Measurements from ENCODE around the gene KL. TPM values are rescaled to one million over a fixed set of nuclear protein-coding genes. Genes with fewer than 3 reads are reported as not detected.
A peak's percentile ranks its signal among the peaks of the same experiment; 100 is the strongest.

KL gene
- total and polyA plus RNA-seq, 2 experiments from 2014 or later, result not detected

DNA sequence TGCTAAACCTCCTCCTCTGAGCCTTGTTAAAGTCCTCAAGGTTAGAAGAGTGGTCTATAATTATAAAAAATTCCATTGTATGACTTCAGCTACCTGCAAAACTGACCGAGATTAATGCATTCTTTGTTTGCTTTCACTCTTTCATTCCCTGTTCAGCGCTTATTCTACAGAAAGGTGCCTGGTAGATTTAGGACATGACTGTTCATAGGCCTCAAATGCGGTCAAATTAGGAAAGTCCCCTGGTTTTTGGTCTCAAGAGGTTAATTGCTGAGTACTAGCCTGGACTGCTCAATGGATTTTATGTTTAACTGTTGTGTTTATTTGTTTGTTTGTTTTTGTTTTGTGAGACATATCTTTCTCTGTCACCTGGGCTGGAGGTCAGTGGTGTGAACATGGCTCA, 35.4 kb downstream of the KL start:
- Histone ChIP-seq H3K4me1 (ENCODE audit: low read depth) (no peaks in the 10 kb centered on the region), H3K36me3 (no peaks in the 10 kb centered on the region), H3K9me3 (ENCODE audit: low read depth) (no peaks in the 10 kb centered on the region), H3K27me3 (no peaks in the 10 kb centered on the region), H3K4me3 (no peak overlapping the region), H3K27ac (no peak overlapping the region)
- DNase-seq (ENCODE audit: low read depth in 1 of 2, low spot score in 1 of 2), result no peak
- TF ChIP-seq, protein P1, sequence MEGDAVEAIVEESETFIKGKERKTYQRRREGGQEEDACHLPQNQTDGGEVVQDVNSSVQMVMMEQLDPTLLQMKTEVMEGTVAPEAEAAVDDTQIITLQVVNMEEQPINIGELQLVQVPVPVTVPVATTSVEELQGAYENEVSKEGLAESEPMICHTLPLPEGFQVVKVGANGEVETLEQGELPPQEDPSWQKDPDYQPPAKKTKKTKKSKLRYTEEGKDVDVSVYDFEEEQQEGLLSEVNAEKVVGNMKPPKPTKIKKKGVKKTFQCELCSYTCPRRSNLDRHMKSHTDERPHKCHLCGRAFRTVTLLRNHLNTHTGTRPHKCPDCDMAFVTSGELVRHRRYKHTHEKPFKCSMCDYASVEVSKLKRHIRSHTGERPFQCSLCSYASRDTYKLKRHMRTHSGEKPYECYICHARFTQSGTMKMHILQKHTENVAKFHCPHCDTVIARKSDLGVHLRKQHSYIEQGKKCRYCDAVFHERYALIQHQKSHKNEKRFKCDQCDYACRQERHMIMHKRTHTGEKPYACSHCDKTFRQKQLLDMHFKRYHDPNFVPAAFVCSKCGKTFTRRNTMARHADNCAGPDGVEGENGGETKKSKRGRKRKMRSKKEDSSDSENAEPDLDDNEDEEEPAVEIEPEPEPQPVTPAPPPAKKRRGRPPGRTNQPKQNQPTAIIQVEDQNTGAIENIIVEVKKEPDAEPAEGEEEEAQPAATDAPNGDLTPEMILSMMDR (IDR thresholded peaks at IDR 0.05; ENCODE audit: low read depth, low read length), result no peak

DNA sequence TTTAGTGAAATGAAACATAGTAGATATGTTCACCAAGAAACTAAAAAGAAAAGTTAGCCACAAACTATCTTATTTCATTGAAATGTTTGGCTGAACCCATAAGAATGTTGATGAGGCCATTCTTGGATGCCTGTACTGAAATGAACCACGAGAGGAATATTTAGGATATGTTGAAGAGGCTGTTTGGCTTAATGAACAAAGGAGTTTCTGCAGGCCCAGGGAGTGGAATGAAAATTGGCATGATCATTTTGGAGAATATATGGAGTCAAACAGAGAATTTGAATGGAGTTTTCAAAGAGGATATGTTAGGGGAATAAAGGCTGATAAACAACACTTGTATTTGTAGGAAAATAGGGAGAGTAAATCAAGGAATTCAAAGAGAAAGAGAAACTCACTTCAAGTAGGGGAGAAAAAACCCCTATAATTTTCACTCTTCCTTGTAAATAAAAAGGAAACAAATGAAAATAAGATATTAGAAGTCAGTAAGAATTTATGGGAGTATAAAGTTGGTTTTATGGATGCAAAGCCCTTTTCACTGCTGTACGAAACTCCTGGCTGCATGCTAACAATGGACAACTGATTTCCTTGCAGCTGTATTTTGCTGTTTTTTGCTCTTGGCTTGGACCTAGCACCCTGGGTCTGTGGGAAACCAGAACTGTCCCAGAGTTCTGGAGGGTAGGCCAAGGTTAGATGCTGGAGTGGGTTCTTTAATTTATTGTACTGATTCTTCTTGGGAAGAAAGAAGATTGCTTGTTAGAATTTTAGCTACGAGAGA, 36.5 kb downstream of the KL start:
- Histone ChIP-seq H3K9me3 (ENCODE audit: low read depth) (no peaks in the 10 kb centered on the region), H3K27ac (no peak overlapping the region), H3K27me3 (no peaks in the 10 kb centered on the region), H3K4me1 (ENCODE audit: low read depth) (no peaks in the 10 kb centered on the region), H3K4me3 (no peak overlapping the region), H3K36me3 (no peaks in the 10 kb centered on the region)
- TF ChIP-seq, protein P1 (IDR thresholded peaks at IDR 0.05; ENCODE audit: low read depth, low read length), result no peak
- peak in 1 of 2 donors; percentile 31 for DNase-seq (ENCODE audit: low read depth in 1 of 2, low spot score in 1 of 2)

DNA sequence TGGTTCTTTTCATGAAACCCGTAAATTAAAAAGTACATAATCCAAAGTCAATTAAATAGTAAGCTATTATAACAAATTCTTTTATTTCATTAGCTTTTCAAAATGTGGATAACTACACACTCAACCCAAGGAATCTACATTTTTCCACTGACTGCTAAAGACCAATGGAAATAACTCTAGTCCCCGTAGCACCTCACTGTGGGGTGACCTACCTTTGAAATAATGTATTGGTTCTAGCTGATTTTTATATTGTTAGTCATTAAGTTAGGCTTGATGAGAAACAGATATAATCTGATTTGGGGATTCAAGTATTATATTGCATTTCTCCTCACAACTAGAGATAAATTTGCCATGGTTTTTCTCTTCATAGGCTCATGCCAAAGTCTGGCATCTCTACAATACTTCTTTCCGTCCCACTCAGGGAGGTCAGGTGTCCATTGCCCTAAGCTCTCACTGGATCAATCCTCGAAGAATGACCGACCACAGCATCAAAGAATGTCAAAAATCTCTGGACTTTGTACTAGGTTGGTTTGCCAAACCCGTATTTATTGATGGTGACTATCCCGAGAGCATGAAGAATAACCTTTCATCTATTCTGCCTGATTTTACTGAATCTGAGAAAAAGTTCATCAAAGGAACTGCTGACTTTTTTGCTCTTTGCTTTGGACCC, 37.3 kb downstream of the KL start:
- Histone ChIP-seq H3K27ac (no peak overlapping the region), H3K4me3 (no peak overlapping the region), H3K27me3 (no peaks in the 10 kb centered on the region), H3K36me3 (no peaks in the 10 kb centered on the region), H3K4me1 (ENCODE audit: low read depth) (no peaks in the 10 kb centered on the region), H3K9me3 (ENCODE audit: low read depth) (no peaks in the 10 kb centered on the region)
- DNase-seq (ENCODE audit: low read depth in 1 of 2, low spot score in 1 of 2), result no peak
- TF ChIP-seq, protein P1 (IDR thresholded peaks at IDR 0.05; ENCODE audit: low read depth, low read length), result no peak

DNA sequence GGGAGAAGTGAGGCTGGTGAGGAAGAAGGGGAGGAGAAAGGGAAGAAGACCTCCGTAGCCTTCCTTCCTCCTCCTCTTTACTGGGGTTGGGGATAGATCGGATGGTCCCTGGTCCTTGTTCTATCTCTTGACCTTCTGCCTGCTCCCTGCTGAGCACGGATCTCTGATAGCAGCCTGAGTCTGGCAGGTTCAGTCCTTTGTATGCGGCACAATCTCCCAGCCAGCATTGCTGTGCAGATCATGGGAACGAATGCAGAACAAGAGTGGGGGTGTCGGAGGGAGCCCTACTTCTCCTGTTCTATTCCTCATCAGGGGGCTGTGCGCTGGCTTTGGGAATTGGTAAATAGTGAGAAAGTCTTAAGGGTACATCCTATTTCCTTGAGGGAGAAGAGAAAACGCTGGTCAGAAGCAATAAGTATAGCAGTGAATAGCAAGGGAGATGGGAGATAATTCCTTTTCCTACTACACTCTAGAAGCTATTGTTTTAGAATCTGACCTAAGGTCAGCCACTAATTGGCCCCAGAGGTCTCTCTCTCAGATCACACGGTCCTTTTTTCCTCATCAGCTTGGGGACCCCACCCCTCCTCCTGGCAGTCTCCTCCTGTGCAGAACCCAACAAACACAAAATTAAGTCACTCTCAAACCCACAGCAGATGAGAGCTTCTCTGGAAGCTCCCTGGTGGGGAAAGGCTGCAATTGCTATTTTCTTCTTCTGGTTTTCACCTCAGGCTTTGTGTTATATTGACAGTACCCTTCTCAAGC, 41.0 kb downstream of the KL start:
- Histone ChIP-seq H3K4me1 (ENCODE audit: low read depth) (no peaks in the 10 kb centered on the region), H3K36me3 (no peaks in the 10 kb centered on the region), H3K9me3 (ENCODE audit: low read depth) (no peaks in the 10 kb centered on the region), H3K4me3 (no peak overlapping the region), H3K27me3 (no peaks in the 10 kb centered on the region), H3K27ac (no peak overlapping the region)
- TF ChIP-seq, protein P1 (IDR thresholded peaks at IDR 0.05; ENCODE audit: low read depth, low read length), result peak; percentile 59
- DNase-seq (ENCODE audit: low read depth in 1 of 2, low spot score in 1 of 2), result peak in 1 of 2 donors; percentile 29

DNA sequence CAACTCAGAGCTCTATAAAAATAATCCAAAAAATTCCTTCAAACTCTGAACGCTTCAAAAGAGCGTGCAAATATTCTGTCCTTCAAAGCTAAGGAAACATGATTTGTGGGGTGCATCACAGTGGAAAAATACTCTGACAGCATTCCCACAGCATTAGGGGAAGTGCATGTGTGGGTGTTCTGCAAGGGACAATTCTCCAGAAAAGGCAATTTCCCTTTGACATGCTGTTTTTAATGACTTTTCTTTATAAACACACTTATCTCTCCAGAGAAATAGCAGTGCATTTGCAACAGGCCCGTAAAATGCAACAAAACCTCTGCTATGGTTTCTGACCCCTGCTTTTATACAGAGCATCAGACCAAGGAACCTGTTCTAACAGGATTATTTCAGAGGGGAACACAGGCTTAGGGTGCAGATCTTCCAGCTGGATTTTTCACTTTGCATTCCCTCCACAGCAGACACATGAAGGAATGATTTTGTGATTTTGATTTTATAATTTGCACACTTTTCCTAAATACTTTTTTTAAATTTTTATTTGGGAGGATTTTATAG, 42.6 kb downstream of the KL start:
- no peaks in the 10 kb centered on the region for H3K4me1 ChIP-seq (ENCODE audit: low read depth)
- no peaks in the 10 kb centered on the region for H3K36me3 ChIP-seq
- H3K27me3 ChIP-seq, result no peaks in the 10 kb centered on the region
- no peaks in the 10 kb centered on the region for H3K9me3 ChIP-seq (ENCODE audit: low read depth)
- H3K4me3 ChIP-seq, result no peak overlapping the region
- H3K27ac ChIP-seq, result no peak overlapping the region
- no peak for DNase-seq (ENCODE audit: low read depth in 1 of 2, low spot score in 1 of 2)
- TF ChIP-seq, protein P1 (IDR thresholded peaks at IDR 0.05; ENCODE audit: low read depth, low read length), result no peak

Measured in cardiac muscle cell (in vitro differentiated cells and primary cell).